Left kidney (tissue), 2 donors: ENCODE results near the gene SLC22A31. TPM values are rescaled to one million over a fixed set of nuclear protein-coding genes. Genes with fewer than 3 reads are reported as not detected.

Experiments
- DNase-seq: peaks from one replicate; pipeline ENCODE4 v3.0.0-alpha.2; 2013
- polyA plus RNA-seq: library from polyadenylated mRNA; unstranded; fragments of 120-200 nt; gene quantifications from one replicate; pipeline ENCODE4 v1.2.1, GENCODE V29; 2013; ENCODE audit not compliant: insufficient read length

SLC22A31 gene
- polyA plus RNA-seq, 1 donor = 0.48 TPM

DNA sequence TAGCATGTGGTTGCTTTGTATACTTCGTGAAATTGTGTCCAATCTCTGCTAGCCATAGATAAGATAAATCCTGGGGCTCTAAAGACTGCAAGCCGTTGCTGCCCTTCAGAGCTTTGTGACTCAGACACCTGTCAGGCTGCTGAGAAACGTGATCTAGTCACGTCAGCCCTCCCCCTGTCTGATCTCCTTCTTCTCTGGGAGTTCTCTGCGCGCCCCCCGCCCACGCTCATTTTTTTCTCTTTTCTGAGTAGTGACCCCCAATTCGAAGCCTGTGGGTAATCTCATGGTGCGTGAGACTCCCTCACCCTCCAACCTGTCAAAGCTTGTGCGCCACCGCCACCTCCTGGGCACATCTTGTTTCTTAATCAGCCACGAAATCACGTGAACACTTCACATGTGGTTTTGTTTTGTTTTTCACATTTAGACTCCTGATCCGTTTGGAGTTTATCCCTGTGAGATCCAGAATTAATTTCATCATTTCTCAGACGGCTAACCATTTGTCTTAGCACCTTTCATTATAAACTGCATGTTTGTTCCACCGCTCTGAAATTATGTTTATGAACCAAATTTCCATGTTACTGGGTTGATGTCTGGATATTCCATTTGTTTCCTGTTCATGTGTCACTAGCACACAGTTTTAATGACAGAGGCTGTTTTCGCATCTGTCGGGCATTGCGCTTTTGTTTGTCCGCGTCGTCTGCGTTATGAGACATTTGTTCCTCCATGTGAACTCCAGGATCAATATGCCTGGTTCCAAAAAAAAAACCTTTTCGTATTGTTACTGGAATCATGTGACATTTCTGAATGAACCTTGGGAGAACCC lies 16.2 kb upstream of the SLC22A31 start:
- peak; percentile 79 for DNase-seq

DNA sequence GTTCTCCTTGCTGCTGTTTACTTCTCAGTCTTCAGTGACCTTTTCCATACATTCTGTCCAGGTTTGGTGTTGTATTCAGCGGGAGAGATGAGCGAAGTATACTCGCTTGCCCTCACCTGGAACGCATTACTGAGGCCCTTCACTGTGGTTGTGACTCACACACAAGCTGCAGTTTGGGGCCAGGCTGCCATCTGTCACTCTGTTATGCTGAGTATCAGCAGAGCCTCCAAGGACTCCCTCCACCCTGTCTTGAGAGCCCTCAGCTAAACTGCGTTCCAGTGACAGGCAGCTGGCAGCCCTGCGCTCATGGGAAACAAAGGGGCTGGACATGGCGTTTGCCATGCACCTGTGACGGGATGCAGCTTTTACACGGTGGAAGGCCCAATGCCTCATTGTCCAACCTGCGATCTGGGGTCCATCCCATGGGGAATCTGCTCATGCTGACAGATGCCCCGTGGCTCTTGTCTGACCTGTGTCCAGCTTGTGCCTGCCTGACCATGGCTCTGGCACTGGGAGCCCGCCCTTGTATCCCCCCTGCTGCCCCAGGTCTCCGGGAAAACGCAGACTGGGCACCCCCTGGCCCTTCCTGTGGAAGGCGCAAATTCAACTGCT lies 10.7 kb upstream of the SLC22A31 start:
- DNase-seq = no peak

GRCh38 chr16:89210165-89210903 lies 10.0 kb upstream of the SLC22A31 start:
- no peak for DNase-seq

- no peak for DNase-seq
Observed at GRCh38 chr16:89209522-89210044, 9.2 kb upstream of the SLC22A31 start.

DNA sequence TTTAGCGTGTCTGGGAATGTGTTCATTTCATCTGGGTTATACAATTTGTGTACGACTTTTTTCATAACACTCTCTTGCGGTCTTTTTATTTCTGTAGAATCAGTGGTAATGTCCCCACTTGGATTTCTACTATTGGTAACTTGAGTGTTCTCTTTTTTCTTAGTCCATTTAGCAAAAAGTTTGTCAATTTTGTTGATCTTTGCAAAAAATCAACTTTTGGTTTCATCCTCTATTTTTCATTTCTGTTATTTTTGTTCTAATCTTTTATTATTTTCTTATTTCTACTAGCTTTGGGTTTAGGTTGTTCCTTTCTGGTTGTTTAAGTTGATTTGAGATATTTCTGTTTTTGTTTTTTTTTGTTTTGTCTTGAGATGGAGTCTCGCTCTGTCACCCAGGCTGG lies 7.7 kb upstream of the SLC22A31 start:
- DNase-seq = no peak

- no peak for DNase-seq
Observed at GRCh38 chr16:89202422-89203215, 2.3 kb upstream of the SLC22A31 start.

DNA sequence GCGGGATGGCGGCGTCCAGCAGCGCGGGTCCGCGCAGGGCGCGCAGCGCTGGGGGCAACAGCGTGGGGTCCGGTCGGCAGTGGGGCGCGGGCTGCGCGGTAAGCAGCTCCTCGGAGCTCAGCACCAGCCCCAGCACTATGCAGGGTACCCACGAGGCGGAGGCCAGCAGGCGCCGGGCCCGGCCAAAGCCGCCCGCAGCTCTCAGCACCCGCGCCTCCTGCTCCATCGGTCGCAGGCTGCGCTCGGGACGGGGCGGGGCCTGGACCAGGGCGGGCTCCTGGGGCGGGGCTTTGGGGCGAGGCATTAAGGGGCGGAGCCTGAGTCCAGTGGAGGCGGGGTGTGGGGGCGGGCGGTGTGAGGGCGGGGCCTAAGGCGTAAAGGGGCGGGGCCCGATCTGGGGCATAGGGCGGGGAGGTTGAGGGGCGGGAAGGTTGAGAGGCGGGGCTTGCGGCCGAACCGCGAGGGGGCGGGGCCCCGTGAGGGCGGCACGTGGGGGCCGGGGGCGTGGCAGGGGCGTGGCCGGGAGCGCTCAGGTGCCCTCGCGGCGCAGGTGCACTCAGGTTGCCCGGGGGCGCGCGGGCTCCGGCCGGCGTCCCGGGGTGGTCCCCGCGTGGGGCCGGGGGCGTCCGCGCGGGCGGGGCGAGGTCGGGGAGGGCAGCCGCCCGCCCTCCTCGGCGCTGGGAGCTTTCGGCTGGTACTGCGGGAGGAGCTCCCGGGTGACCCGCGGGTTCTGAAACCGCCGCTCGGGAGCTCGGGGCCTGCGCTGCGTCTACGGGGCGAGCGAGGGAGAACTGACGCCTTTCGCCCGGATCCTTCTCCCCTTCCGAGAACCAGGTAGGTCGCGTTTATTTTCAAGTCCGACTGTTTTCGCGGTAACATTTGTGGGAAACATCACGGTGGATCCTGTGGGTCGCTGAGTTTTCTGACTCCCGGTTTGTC lies 1.4 kb upstream of the SLC22A31 start:
- peak; percentile 69 for DNase-seq

DNA sequence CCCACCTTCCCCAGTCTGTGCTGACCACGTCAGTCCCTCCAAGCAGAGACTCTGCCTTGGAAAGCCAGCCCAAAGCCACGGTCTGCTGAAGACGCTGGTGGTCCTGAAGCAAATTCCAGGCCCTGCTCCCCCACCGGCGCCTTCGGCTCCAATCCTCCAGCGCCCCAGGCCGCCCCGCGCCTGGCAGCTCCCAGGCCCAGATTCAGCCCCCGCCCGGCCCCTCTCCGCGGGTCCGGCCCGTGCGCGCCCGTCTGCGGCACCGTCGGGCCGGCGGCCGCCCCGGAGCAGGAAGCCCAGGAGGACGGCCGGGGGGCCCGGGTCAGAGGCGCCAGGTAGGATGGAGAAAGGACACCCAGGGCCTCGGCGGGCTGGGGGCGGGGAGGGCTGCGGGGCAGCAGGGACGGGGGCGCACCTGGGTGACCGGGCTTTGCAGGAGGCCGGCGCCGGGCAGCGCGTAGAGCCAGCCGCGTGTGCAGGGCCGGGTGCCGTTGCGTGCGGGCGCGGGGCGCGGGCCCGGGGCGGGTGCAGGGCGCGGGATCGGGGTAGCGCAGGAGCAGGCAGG lies 594 bp upstream of the SLC22A31 start:
- no peak for DNase-seq

DNA sequence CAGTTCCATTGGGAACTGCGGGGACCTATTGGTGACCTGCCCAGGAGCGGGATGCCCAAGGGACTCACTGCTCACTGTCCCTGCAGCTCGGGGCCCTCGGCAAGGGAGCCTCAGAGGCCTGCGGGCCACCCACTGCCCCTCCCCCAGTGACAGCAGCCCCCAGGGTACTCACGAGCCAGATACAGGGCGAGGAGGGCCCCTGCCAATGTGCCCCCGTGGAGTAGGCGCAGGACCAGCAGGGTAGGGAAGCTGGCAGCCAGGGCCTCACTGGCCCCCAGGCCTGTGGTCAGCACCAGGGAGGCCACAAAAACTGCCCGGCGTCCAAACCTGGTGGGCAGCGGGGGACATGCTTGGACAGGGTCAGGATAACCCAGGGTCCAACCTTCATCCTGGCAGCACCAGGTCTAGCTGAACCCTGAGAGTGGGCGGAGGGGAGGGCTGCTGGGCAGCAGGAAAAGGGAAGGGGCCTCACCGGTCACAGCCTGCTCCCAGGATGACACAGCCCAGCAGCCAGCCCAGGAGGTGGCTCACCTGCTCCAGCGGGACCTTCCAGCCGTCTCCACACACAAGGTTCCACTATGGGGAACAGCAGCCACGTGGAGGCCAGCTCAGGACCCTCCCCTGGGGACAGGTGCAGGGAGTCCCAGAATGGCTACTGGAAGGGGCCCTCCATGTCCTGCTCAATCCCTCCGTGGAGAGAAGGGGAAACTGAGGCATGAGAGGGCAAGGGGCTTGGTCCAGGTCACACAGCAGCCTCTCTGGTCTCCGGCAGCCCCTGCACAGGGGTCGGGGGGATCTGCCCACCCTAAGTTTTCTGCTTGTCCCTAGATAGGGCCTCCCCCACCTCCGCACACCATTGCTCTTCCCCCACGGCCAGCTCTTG lies 855 bp downstream of the SLC22A31 start:
- no peak for DNase-seq

DNA sequence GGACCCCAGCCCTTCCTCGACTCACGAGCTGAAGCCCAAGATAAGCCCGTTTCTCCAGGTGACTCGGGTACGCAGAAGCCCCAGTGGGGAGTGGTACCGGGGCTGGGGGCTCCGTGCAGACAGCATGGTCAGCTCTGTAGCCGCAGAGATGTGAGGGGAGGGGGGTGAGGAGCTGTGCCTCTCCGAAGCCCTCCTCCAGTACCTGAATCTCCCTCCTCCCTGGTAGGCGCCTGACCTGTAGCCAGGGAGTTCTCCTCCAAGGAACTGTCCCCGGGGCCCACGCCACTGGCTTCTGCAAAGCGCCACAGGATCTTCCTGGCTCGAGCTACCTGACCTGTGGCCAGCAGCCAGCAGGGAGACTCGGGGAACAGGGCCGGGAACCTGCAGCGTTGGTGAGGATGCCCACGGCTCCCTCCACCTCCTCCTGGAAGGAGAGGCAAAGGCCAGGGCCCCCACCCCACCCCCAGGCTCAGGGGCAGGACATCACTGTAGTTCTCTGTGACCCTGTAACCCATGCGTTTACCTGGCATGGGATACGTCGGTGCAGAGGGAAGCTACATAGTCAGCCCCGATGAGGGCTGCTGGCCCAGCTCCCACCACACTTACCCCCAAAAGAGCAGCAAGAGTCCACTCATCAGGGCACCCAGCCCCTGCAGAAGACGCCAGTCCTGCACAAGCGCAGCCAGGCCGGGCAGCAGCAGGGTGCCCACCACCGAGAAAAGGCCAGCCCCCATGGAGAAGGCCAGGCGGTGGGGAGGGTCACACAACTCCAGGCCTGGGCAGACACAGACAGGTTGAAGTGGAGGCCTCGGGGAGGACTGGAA lies 1.7 kb downstream of the SLC22A31 start:
- DNase-seq = no peak

DNA sequence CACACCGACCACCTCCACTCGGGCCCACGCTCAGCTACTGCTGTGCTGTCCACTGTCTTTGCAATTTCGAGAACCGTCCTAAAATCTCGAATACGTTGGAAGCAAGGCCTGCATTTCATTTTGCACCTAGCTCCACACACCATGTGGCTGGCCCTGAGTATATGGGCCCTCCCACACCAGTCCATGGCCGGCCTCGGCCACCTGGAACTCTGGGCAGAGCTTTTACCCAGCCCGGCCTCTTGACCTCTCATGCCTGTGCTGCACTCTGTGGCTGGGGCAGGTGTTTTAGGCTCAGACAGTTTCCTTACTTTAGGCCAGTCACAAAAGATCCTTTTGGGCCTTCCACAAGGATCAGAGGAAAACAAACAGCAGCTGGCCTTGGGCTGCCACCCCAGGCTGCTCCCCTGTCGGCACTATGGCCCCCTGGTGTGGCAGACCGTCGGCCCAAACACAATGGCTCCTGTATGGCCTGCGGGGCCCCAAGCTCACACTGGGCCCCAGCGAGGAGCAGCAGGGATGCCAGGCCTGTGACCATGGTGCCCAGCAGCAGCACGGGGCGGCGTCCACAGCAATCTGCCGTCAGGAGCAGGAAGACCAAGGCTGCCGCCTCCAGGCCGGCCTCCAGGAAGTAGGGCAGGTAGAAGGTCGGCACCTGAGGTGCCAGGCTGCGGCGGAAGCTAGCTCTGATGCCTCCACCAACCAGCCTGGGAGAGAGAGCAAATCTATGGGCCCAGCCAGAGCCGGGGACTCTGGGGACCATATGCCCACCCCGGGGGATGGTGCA lies 2.5 kb downstream of the SLC22A31 start:
- no peak for DNase-seq

DNA sequence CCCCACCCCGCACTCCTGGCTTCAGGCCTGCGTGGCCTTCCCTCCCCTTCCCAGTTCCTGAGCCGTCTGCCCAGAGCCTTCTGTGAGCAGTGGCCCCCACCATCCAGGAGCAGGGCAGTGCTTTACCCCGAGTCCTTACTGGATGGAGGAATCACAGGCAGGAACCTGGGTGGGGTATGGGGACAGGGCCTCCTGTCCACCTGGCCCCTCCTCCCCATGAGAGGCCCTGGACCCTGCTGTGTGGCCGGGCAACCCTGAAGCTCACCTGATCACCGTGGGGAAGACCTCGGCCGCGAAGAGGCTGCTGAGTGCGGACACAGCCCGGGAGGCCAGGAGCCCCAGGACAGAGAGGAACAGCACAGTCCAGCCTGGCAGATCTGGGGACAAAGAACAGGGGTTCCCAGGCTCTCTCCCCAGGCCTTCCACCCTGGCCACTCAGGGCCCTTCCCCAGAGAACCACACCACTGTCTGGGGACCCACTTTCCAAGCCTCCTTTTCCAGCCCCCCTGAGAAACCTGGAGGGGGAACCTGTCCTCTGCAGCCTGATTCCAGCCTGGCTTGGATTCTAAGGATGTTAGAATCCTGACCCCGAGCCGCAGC lies 3.2 kb downstream of the SLC22A31 start:
- no peak for DNase-seq

DNA sequence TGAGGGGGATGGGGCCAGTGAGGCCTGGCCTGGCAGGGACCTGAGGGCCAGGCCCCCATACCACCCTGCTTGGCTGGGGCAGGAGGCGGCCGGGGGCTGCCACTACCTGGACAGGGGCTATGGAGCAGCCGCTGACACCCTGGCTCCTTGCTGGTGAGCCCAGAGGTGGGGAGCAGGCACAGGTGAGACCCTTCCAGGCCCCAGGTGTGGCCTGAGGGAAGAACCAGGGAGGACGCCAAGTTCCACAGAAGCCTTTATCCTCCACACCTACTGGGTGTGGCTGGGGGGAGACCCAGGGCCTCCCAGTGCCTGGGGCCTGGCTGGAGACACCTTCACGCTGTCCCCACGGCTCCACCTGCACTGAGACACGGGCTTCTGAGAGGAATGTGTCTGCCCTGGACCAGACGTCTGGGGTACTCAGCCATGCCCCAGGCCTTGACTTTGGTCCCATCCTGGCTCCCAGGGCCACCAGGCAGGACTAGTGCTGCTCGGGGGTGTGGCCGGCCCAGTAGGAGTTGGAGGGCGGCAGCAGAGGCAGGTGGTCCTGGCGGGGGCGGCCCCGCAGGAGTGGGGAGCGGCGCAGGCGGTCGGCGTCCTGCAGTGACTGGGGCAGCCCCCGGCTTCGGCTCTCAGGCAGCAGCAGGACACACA lies 4.7 kb downstream of the SLC22A31 start:
- no peak for DNase-seq

GRCh38 chr16:89194340-89195311 lies 5.7 kb downstream of the SLC22A31 start:
- DNase-seq = no peak

GRCh38 chr16:89193576-89194293 lies 6.6 kb downstream of the SLC22A31 start:
- DNase-seq = no peak
